Hematopoietic multipotent progenitor cell treated with erythropoietin and hydrocortisone succinate and interleukin-3 and kit ligand, for 4 days (in vitro differentiated cells): ENCODE measurements around the gene C9orf57.
"Not testable (repeated sequence)": the region's sequence is repeated elsewhere in the genome, so short reads cannot be mapped to it uniquely, and the experiment has no call there.

Experiments
- DNase-seq: peaks from one replicate; pipeline ENCODE4 v3.0.0-alpha.2; 2015

Gene C9orf57

DNA sequence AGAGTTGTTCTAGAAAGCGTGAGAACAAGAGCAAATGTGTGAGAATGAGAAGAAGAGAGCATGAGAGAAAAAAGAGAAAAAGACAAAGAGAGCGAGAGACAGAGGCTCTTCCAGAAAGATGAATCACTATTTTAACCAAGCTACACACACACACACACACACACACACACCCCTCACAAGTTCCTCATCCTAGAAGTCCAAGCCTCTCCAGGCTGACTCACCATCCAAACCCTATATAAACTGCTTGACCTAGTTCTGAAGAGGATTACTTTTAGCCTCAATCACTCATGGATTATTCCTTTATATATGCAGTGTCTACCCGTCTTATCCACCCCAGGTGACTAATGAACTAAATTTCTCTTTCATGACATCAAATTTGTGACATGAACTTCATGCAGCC, 37.6 kb downstream of the C9orf57 start:
- peak; percentile 36 for DNase-seq

DNA sequence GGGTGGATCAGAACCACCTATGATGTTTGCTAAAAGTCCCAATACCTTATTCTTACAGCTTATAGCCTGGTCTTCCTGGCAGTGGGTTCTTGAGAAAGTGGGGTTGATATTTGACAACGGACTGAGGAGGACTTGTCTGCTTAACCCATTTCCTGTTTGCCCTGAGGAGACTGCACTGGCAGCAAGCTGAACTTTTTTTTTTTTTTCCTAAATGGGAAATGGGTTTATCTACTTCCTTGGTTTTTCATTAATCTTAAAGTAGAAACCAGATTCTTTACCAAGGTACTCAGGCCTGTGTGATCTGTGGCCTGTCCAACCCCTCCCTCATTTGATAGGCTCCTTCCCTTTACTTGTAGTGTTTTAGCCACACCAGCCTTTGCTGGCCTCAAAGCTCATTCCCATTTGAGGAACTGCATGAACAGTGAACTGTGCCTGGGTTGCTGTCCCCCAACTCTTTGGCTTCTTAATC, 47.1 kb downstream of the C9orf57 start:
- DNase-seq: peak; percentile 25

DNA sequence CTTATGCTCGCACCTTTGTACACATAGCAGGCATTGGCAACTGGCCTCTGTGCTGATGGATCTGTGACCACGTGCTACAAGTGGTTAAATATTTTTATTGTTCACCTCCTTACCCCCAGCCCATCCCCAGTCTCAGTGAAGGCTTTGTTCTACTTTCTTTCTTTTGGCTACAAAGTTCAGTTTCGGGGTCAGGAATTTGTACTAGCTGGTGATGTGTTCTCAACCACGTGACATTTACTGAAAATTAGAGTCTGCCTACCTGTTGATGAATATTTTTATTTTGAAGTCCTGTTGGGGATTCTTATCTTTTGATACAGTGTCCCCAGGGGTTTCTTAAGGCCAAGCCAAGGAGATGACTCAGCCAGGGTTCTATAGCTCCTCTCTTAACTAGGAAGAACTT, 47.8 kb downstream of the C9orf57 start:
- DNase-seq: no peak

DNA sequence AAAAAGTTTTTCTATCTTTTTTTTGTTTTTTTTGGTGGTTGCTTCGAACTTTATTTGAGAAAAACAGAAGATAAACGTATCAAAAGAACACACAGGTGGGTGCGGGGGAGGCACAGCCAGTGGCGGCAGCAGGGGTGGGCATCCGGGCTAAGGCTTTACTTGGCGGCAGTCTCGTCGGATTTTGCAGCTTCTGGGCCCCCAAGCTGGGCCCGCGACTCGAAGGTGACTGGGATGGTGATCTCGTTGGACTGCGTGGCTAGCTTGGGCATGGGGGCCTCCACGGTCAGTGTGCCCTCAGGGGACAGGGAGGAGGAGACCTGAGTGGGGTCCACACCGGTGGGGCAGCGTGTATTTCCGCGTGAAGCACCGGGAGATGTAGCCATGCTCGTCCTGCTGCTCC, 52.7 kb downstream of the C9orf57 start:
- DNase-seq: not testable (repeated sequence)

DNA sequence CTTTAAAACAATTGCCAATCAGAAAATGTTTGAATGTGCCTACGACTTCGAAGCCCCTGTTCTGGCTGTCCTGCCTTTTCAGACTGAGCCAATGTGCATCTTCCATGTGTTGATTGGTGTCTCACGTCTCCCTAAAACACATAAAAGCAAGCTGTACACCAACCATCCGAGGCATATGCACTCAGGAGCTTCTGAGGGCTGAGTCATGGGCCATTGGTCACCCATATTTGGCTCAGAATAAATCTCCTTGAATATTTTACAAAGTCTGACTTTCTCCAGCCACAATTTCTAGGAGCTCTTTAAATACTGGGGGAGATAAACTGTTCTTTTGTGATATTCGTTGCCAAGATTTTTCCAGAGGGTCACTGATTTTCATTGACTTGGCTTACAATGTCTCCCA, 53.9 kb downstream of the C9orf57 start:
- no peak for DNase-seq

DNA sequence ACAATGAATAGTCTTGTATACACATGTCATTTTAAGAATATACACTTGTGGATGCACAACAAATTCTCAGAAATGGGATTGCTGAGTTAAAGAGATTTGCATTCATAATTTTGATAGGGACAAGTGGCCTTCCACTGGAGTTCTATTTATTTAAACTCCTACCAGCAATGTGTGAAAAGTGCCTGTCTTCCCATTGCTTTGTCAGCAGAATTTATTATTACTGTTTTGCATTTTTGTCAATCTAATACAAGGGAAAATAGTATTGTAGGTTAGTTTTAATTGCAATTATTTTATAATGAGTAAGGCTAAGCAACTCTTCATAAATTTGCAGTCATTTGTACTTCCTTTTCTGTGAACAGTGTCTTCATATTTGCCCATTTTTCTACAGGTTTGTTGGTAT, 55.0 kb downstream of the C9orf57 start:
- DNase-seq: no peak
